Naive thymus-derived CD4-positive, alpha-beta T cell (primary cell): Measurements from ENCODE around the gene IGHMBP2. TPM values are rescaled to one million over a fixed set of nuclear protein-coding genes. Genes with fewer than 3 reads are reported as not detected.
A peak's percentile ranks its signal among the peaks of the same experiment; 100 is the strongest.

Experiments
- ATAC-seq: fragments of 150-1000 bp; cut with Tn5 transposase; 2 replicates; pipeline ENCODE4 v1.10.0; 2021; ENCODE audit warnings: mild to moderate bottlenecking, moderate library complexity
- CTCF ChIA-PET: fragments of 350-600 bp; sonication (Branson Sonifier 250); formaldehyde crosslinking; loops from one replicate; lab custom pipeline; 2021; ENCODE audit warnings: antibody characterized with exemption; lab: Charles Lee
- POLR2A ChIA-PET: fragments of 350-600 bp; sonication (Branson Sonifier 250); formaldehyde crosslinking; loops from one replicate; lab custom pipeline; 2021; ENCODE audit warnings: antibody characterized with exemption, inconsistent platforms; lab: Charles Lee
- DNase-seq, 9 donors: peaks; one replicate each; pipeline versions ENCODE4 v3.0.0 to v3.0.0-alpha.2; 2020 to 2022; ENCODE audit warnings: mixed read lengths in 1 of 9
- H3K27ac ChIP-seq: one replicate; pipeline ENCODE4 v1.7.0; 2013; ENCODE audit warnings: mild to moderate bottlenecking, low read depth, low read length, moderate library complexity
- H3K27me3 ChIP-seq, 2 donors: one replicate each; pipeline ENCODE4 v1.7.0; 2013; ENCODE audit warnings: low read length in 2 of 2, mild to moderate bottlenecking in 2 of 2, moderate library complexity in 2 of 2; ENCODE audit not compliant: control insufficient read depth in 2 of 2, insufficient read depth in 2 of 2
- H3K36me3 ChIP-seq, 3 experiments: 1 replicate in 2 of 3; 2 replicates in 1 of 3; pipeline ENCODE4 v1.7.0; 2013; ENCODE audit warnings: low read length in 3 of 3, mild to moderate bottlenecking in 3 of 3, moderate library complexity in 1 of 3; ENCODE audit not compliant: insufficient read depth in 3 of 3, control insufficient read depth in 2 of 3
- H3K4me1 ChIP-seq, 2 donors: one replicate each; pipeline ENCODE4 v1.7.0; 2013; ENCODE audit warnings: low read length in 2 of 2, mild to moderate bottlenecking in 2 of 2, moderate library complexity in 1 of 2; ENCODE audit not compliant: control insufficient read depth in 2 of 2, insufficient read depth in 2 of 2
- H3K4me3 ChIP-seq: 2 replicates; pipeline ENCODE4 v1.7.0; 2013; ENCODE audit warnings: mild to moderate bottlenecking, low read length
- H3K9me3 ChIP-seq, 3 experiments: 1 replicate in 2 of 3; 2 replicates in 1 of 3; pipeline ENCODE4 v1.7.0; 2013; ENCODE audit warnings: low read length in 3 of 3; ENCODE audit not compliant: control insufficient read depth in 2 of 3
- H3K27ac Mint-ChIP-seq, 9 donors: one replicate each; pipeline ENCODE4 v1.8.0; 2020 to 2022; ENCODE audit warnings: mixed read lengths in 9 of 9, mild to moderate bottlenecking in 8 of 9, moderate library complexity in 5 of 9, inconsistent platforms in 2 of 9
- H3K27me3 Mint-ChIP-seq, 5 donors: one replicate each; pipeline ENCODE4 v1.8.0; 2021 to 2022; ENCODE audit warnings: mixed read lengths in 5 of 5, mild to moderate bottlenecking in 1 of 5
- H3K36me3 Mint-ChIP-seq, 5 donors: one replicate each; pipeline ENCODE4 v1.8.0; 2020 to 2022; ENCODE audit warnings: mixed read lengths in 5 of 5, mild to moderate bottlenecking in 3 of 5, inconsistent platforms in 1 of 5
- H3K4me1 Mint-ChIP-seq, 7 donors: one replicate each; pipeline ENCODE4 v1.8.0; 2020 to 2022; ENCODE audit warnings: mixed read lengths in 7 of 7, mild to moderate bottlenecking in 3 of 7, inconsistent platforms in 1 of 7
- H3K4me3 Mint-ChIP-seq, 10 donors: one replicate each; pipeline ENCODE4 v1.8.0; 2020 to 2022; ENCODE audit warnings: mild to moderate bottlenecking in 10 of 10, mixed read lengths in 10 of 10, moderate library complexity in 6 of 10, inconsistent platforms in 2 of 10
- H3K9me3 Mint-ChIP-seq, 11 donors: one replicate each; pipeline ENCODE4 v1.8.0; 2020 to 2022; ENCODE audit warnings: mixed read lengths in 11 of 11, mild to moderate bottlenecking in 4 of 11, inconsistent platforms in 1 of 11, moderate library complexity in 1 of 11
- intact Hi-C, 2 donors: fragments of 100-400 bp; cut with micrococcal nuclease; formaldehyde crosslinking; loops; one replicate each; pipeline ENCODE4 v1.15.1; 2023
- polyA plus RNA-seq, 2 donors: library from polyadenylated mRNA; unstranded; fragments of 300-500 nt; fragmentation: Illumina TruSeq; gene quantifications; one replicate each; pipeline ENCODE4 v1.2.3, GENCODE V29; 2021
- total RNA-seq, 6 experiments: library from RNA in 5 of 6; stranded (reverse) in 5 of 6; gene quantifications; 1 replicate in 5 of 6; 2 replicates in 1 of 6; pipeline ENCODE4 v1.2.3 and lab custom pipeline; 2021 to 2026

IGHMBP2 gene
- total and polyA plus RNA-seq, 7 experiments from 2014 or later: 4.4 to 41.4 (median 32.2) TPM

GRCh38 chr11:68896171-68896959 is 7.3 kb upstream of the IGHMBP2 start:
- Histone ChIP-seq H3K27ac (no peak overlapping the region), H3K36me3 (peaks cover 6 to 83% (median 13%) of the 10 kb centered on the region in 3 experiments), H3K4me1 (no peaks in the 10 kb centered on the region), H3K27me3 (no peaks in the 10 kb centered on the region), H3K9me3 (no peaks in the 10 kb centered on the region), H3K4me3 (no peak overlapping the region)
- POLR2A ChIA-PET: no interaction called here
- DNase-seq (no peak), ATAC-seq (no peak)
- peaks cover under 1 to 14% (median 6%) of the 10 kb centered on the region in 7 donors for H3K4me1 Mint-ChIP-seq
- CTCF ChIA-PET: no interaction called here
- H3K27ac Mint-ChIP-seq: no peak overlapping the region
- H3K9me3 Mint-ChIP-seq: peaks cover 0 to 3% (median 0%) of the 10 kb centered on the region in 11 donors
- H3K36me3 Mint-ChIP-seq: peaks cover 0 to 51% (median 14%) of the 10 kb centered on the region in 5 donors
- intact Hi-C loops: no loop called here
- H3K27me3 Mint-ChIP-seq: no peaks in the 10 kb centered on the region
- H3K4me3 Mint-ChIP-seq: peak overlapping the region in 1 of 10 donors; percentile 12

DNA sequence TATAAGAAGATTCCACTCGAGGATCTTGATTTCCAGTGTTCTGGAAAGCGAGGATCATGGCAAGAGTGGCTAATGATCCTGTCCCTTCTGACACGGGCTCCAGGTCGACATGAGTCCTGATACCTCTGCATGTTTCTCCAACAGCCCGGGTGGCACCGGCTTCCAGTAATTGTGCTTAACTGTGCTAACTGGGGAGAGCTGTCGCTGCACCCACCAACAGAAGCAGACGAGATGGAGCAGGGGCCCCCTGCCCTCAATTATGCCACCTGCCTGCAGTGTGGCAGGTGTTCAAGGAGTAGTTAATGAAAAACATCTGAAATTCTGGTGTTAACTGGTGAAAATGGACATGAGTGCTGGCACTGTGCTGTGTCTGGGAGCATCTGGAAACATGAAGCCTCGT is 6.2 kb upstream of the IGHMBP2 start:
- Histone ChIP-seq H3K27ac (no peak overlapping the region), H3K4me3 (no peak overlapping the region), H3K9me3 (no peaks in the 10 kb centered on the region), H3K4me1 (peaks cover 2 to 5% of the 10 kb centered on the region in 2 donors), H3K27me3 (no peaks in the 10 kb centered on the region), H3K36me3 (peaks cover 4 to 75% (median 13%) of the 10 kb centered on the region in 3 experiments)
- Mint-ChIP-seq H3K4me1 (peaks cover 8 to 24% (median 14%) of the 10 kb centered on the region in 7 donors), H3K27me3 (no peaks in the 10 kb centered on the region), H3K9me3 (peaks cover 0 to 3% (median 0%) of the 10 kb centered on the region in 11 donors), H3K36me3 (peaks cover 0 to 49% (median 14%) of the 10 kb centered on the region in 5 donors), H3K4me3 (no peak overlapping the region), H3K27ac (no peak overlapping the region)
- ATAC-seq: no peak
- ChIA-PET POLR2A (no interaction called here), CTCF (interaction anchor here (0.6 kb wide), 1 partner anchor 1814 kb away, joined by 3 read pairs; no protein-coding TSS in a partner anchor)
- intact Hi-C loops: no loop called here
- no peak for DNase-seq

GRCh38 chr11:68900835-68901381 is 2.8 kb upstream of the IGHMBP2 start:
- no peak for DNase-seq
- Histone ChIP-seq H3K4me3 (no peak overlapping the region), H3K27me3 (no peaks in the 10 kb centered on the region), H3K9me3 (no peaks in the 10 kb centered on the region), H3K4me1 (peaks cover 21% of the 10 kb centered on the region in 2 donors), H3K36me3 (peaks cover 4 to 60% (median 5%) of the 10 kb centered on the region in 3 experiments), H3K27ac (no peak overlapping the region)
- Mint-ChIP-seq H3K4me1 (peaks cover 32 to 58% (median 44%) of the 10 kb centered on the region in 7 donors), H3K27ac (no peak overlapping the region), H3K9me3 (peaks cover 0 to 3% (median 0%) of the 10 kb centered on the region in 11 donors), H3K36me3 (peaks cover 0 to 35% (median 10%) of the 10 kb centered on the region in 5 donors), H3K4me3 (peak overlapping the region in 1 of 10 donors; percentile 25), H3K27me3 (no peaks in the 10 kb centered on the region)
- intact Hi-C loops: loop anchor here (5.0 to 10.0 kb wide), 5 partner anchors 61 to 774 kb away; partner anchors contain the start of genes TESMIN (in 2 of the 2), LTO1 (in 1 of the 2) and PPP6R3 (in 1 of the 2)
- ChIA-PET CTCF (no interaction called here), POLR2A (no interaction called here)
- no peak for ATAC-seq

GRCh38 chr11:68904248-68904847 is 657 bp downstream of the IGHMBP2 start:
- peak in 3 of 9 donors; percentile 5 to 47 (median 15) for DNase-seq
- H3K9me3 Mint-ChIP-seq: peaks cover 0 to 3% (median 0%) of the 10 kb centered on the region in 11 donors
- intact Hi-C loops: loop anchor here (1.0 to 10.0 kb wide), 6 partner anchors 58 to 770 kb away; partner anchors contain the start of genes TESMIN (in 2 of the 2), LTO1 (in 1 of the 2), PPP6R3 (in 1 of the 2) and TPCN2 (in 1 of the 2)

GRCh38 chr11:68905421-68906360 is 2.0 kb downstream of the IGHMBP2 start:
- Mint-ChIP-seq H3K27me3 (no peaks in the 10 kb centered on the region), H3K4me3 (peak overlapping the region; percentile 90 to 98 (median 96)), H3K27ac (peak overlapping the region; percentile 21 to 95 (median 60)), H3K36me3 (peaks cover 4 to 20% (median 4%) of the 10 kb centered on the region in 5 donors), H3K4me1 (peaks cover 28 to 50% (median 43%) of the 10 kb centered on the region in 7 donors), H3K9me3 (no peaks in the 10 kb centered on the region)
- intact Hi-C loops: loop anchor here in 1 of 2 donors (10.0 kb wide), 1 partner anchor 769 kb away; the partner anchor contains the start of gene LTO1
- POLR2A ChIA-PET: no interaction called here
- peak overlapping the region; percentile 90 for H3K27ac ChIP-seq
- no peak for ATAC-seq
- DNase-seq: no peak
- H3K27me3 ChIP-seq: no peaks in the 10 kb centered on the region
- CTCF ChIA-PET: interaction anchor here (0.6 kb wide), 1 partner anchor 382 kb away, joined by 3 read pairs; no protein-coding TSS in a partner anchor
- H3K4me1 ChIP-seq: peaks cover 21% of the 10 kb centered on the region in 2 donors
- peak overlapping the region; percentile 30 for H3K4me3 ChIP-seq
- H3K9me3 ChIP-seq: no peaks in the 10 kb centered on the region
- peaks cover 0 to 43% (median 0%) of the 10 kb centered on the region in 3 experiments for H3K36me3 ChIP-seq

More at GRCh38 chr11:68904248-68904847, 657 bp downstream of the IGHMBP2 start:
- Histone ChIP-seq H3K27me3 (no peaks in the 10 kb centered on the region), H3K4me1 (peaks cover 21% of the 10 kb centered on the region in 2 donors), H3K27ac (peak overlapping the region; percentile 90), H3K36me3 (peaks cover 0 to 42% (median 0%) of the 10 kb centered on the region in 3 experiments), H3K4me3 (peak overlapping the region; percentile 91), H3K9me3 (no peaks in the 10 kb centered on the region)
- peak; percentile 40 for ATAC-seq
- peak overlapping the region; percentile 90 to 98 (median 96) for H3K4me3 Mint-ChIP-seq
- peaks cover 4 to 28% (median 8%) of the 10 kb centered on the region in 5 donors for H3K36me3 Mint-ChIP-seq
- peak overlapping the region; percentile 89 to 95 (median 93) for H3K27ac Mint-ChIP-seq
- ChIA-PET POLR2A (interaction anchor here (0.6 to 1.7 kb wide), 2 partner anchors 61 to 334 kb away, joined by 4 read pairs; no protein-coding TSS in a partner anchor), CTCF (interaction anchor here (0.6 to 1.9 kb wide), 2 partner anchors 27 to 79 kb away, joined by 3 to 4 read pairs; no protein-coding TSS in a partner anchor)
- H3K27me3 Mint-ChIP-seq: no peaks in the 10 kb centered on the region
- peaks cover 35 to 62% (median 48%) of the 10 kb centered on the region in 7 donors for H3K4me1 Mint-ChIP-seq
